Measurements from ENCODE around the gene SGPP2. TPM values are rescaled to one million over a fixed set of nuclear protein-coding genes. Genes with fewer than 3 reads are reported as not detected.

Gene SGPP2
- total RNA-seq, 1 donor from 2014 or later = 0.25 TPM

GRCh38 chr2:222608081-222608480 lies 183.7 kb downstream of the SGPP2 start:
- no peak overlapping the region for H3K4me3 Mint-ChIP-seq
- no peaks in the 10 kb centered on the region for H3K4me1 Mint-ChIP-seq
- no peaks in the 10 kb centered on the region for H3K27me3 Mint-ChIP-seq (ENCODE audit: low read depth)
- no peak for DNase-seq (ENCODE audit: low spot score in 2 of 2, unreplicated experiment in 2 of 2)
- H3K27ac Mint-ChIP-seq = no peak overlapping the region
- TF ChIP-seq CTCF (IDR thresholded peaks at IDR 0.05; ENCODE audit: unreplicated experiment) = no peak
- H3K36me3 Mint-ChIP-seq = peaks cover 10% of the 10 kb centered on the region
- no peaks in the 10 kb centered on the region for H3K9me3 Mint-ChIP-seq

GRCh38 chr2:222609381-222609780 lies 185.0 kb downstream of the SGPP2 start:
- Mint-ChIP-seq H3K36me3 (peaks cover 13% of the 10 kb centered on the region), H3K4me3 (no peak overlapping the region), H3K4me1 (no peaks in the 10 kb centered on the region), H3K27me3 (ENCODE audit: low read depth) (no peaks in the 10 kb centered on the region), H3K27ac (no peak overlapping the region), H3K9me3 (no peaks in the 10 kb centered on the region)
- TF ChIP-seq CTCF (IDR thresholded peaks at IDR 0.05; ENCODE audit: unreplicated experiment) = no peak
- no peak for DNase-seq (ENCODE audit: low spot score in 2 of 2, unreplicated experiment in 2 of 2)

Other genes with a start within 250 kb of the SGPP2 start
- gene PAX3, start 125.5 kb upstream of the SGPP2 start, total RNA-seq = 0.25 to 0.41 TPM in 2 of 3 replicates, not detected in the other
- 17.7 to 19.1 TPM (median 18.5 TPM) in 3 replicates for gene FARSB, start 231.5 kb downstream of the SGPP2 start, total RNA-seq
- not detected in 3 replicates for gene MOGAT1, start 247.1 kb downstream of the SGPP2 start, total RNA-seq

Data from mesothelial cell of epicardium (in vitro differentiated cells).